HepG2 (cell line): ENCODE data around the gene MCFD2. TPM values are rescaled to one million over a fixed set of nuclear protein-coding genes. Genes with fewer than 3 reads are reported as not detected.

Source experiments
- ATAC-seq: fragments of 200-7000 bp; cut with Tn5 transposase; 3 replicates; pipeline ENCODE4 v1.9.1; 2020; ENCODE audit warnings: mild to moderate bottlenecking, moderate library complexity
- BruUV-seq: library from RNA; stranded (reverse); fragments of 400-500 nt; replicated peaks from 2 replicates; lab custom pipeline; 2021; lab: Mats Ljungman, UMichigan
- CTCF ChIA-PET: fragments of 300-600 bp; formaldehyde crosslinking; extraction: SDS; loops from one replicate; lab custom pipeline; 2021; ENCODE audit warnings: low total read pairs, inconsistent platforms, low intra/inter-chr PET ratio; lab: Yijun Ruan, JAX
- POLR2A ChIA-PET: fragments of 350-600 bp; sonication (Branson Sonifier 250); formaldehyde crosslinking; loops from one replicate; lab custom pipeline; 2020; ENCODE audit warnings: antibody characterized with exemption, inconsistent platforms; lab: Yijun Ruan, JAX
- DNase-seq: peaks from one replicate; pipeline ENCODE4 v3.0.0-alpha.2; 2015; ENCODE audit warnings: low spot score
- FAIRE-seq: peaks from 3 replicates; lab custom pipeline; 2011; peaks lifted over from hg19 to GRCh38; lab: Jason Lieb, UNC
- H2AFZ ChIP-seq: one replicate; pipeline ENCODE4 v1.6.1; 2011; ENCODE audit warnings: low read length, inconsistent platforms
- H3K27ac ChIP-seq: fragments of 300-600 bp; 3 replicates; pipeline ENCODE4 v1.8.0; 2011; ENCODE audit warnings: mixed run types, mild to moderate bottlenecking, mixed read lengths, low read length, inconsistent platforms; ENCODE audit not compliant: insufficient read depth; ENCODE audit errors: extremely low read length
- H3K27me3 ChIP-seq, 2 experiments: fragments of 200-600 bp in 1 of 2; 2 replicates in 1 of 2; 3 replicates in 1 of 2; pipeline versions ENCODE4 v1.6.0 to v1.8.0; 2011; ENCODE audit warnings: low read length in 2 of 2, mild to moderate bottlenecking in 2 of 2, moderate library complexity in 2 of 2, inconsistent platforms in 1 of 2; ENCODE audit not compliant: insufficient read depth in 2 of 2, control insufficient read depth in 1 of 2
- H3K36me3 ChIP-seq, 2 experiments: fragments of 200-600 bp in 1 of 2; replicated peaks in 1 of 2; 2 replicates in 1 of 2; 3 replicates in 1 of 2; pipeline versions ENCODE4 v1.5.1 to v1.8.0; 2011; ENCODE audit warnings: low read length in 2 of 2, inconsistent platforms in 1 of 2; ENCODE audit not compliant: insufficient read depth in 2 of 2, control insufficient read depth in 1 of 2
- H3K4me1 ChIP-seq: 2 replicates; pipeline ENCODE4 v1.5.1; 2012; ENCODE audit warnings: low read length, inconsistent platforms; ENCODE audit not compliant: insufficient read depth
- H3K4me2 ChIP-seq: 2 replicates; pipeline ENCODE4 v1.6.0; 2011; ENCODE audit warnings: low read depth, low read length, inconsistent platforms
- H3K4me3 ChIP-seq, 3 experiments: fragments of 200-600 bp in 1 of 3; sonication (generic), shearing (Covaris generic) in 1 of 3; replicated peaks in 1 of 3; 2 replicates each; pipeline ENCODE4 v1.5.1; 2011 to 2016; ENCODE audit warnings: low read length in 3 of 3, inconsistent platforms in 2 of 3, low read depth in 2 of 3, mild to moderate bottlenecking in 2 of 3, control low read depth in 1 of 3, mixed read lengths in 1 of 3; ENCODE audit not compliant: insufficient read depth in 1 of 3
- H3K79me2 ChIP-seq: one replicate; pipeline ENCODE4 v1.6.1; 2011; ENCODE audit warnings: low read length, inconsistent platforms; ENCODE audit not compliant: insufficient read depth
- H3K9ac ChIP-seq: 2 replicates; pipeline ENCODE4 v1.6.0; 2011; ENCODE audit warnings: mild to moderate bottlenecking, low read depth, low read length, inconsistent platforms; ENCODE audit not compliant: insufficient read depth
- H3K9me3 ChIP-seq: 2 replicates; pipeline ENCODE4 v1.5.1; 2012; ENCODE audit warnings: mild to moderate bottlenecking, low read length
- H4K20me1 ChIP-seq: 2 replicates; pipeline ENCODE4 v1.6.0; 2011; ENCODE audit warnings: inconsistent platforms, mild to moderate bottlenecking, low read length, moderate library complexity; ENCODE audit not compliant: insufficient read depth
- CREB1 ChIP-seq, 2 experiments: fragments of 450-650 bp in 1 of 2; IDR thresholded peaks; 2 replicates each; pipeline ENCODE4 v1.6.1; 2016 to 2017; ENCODE audit warnings: control low read depth in 1 of 2, mild to moderate bottlenecking in 1 of 2, missing compliant biosample characterization in 1 of 2, missing genetic modification characterization in 1 of 2
- DRAP1 ChIP-seq: IDR thresholded peaks from 2 replicates; pipeline ENCODE4 v1.6.1; 2016; ENCODE audit warnings: missing genetic modification reagents, missing compliant biosample characterization
- ESRRA ChIP-seq: sonication (generic); formaldehyde crosslinking; IDR thresholded peaks from 2 replicates; pipeline ENCODE4 v1.5.1; 2020; ENCODE audit warnings: mild to moderate bottlenecking, low read depth, missing genetic modification reagents
- ETV5 ChIP-seq: IDR thresholded peaks from 2 replicates; pipeline ENCODE4 v1.6.1; 2018; ENCODE audit warnings: missing biosample characterization, missing genetic modification reagents, inconsistent platforms, borderline replicate concordance
- HCFC1 ChIP-seq: fragments of 150-350 bp; IDR thresholded peaks from 2 replicates; pipeline ENCODE4 v1.6.1; 2014; ENCODE audit warnings: low read depth, low read length
- JUND ChIP-seq: sonication (generic); formaldehyde crosslinking; IDR thresholded peaks from 2 replicates; pipeline ENCODE4 v1.8.0; 2022; ENCODE audit warnings: mild to moderate bottlenecking, missing genetic modification reagents
- MNT ChIP-seq: fragments of 450-650 bp; IDR thresholded peaks from 2 replicates; pipeline ENCODE4 v1.6.1; 2016
- NCOA5 ChIP-seq: sonication (generic); formaldehyde crosslinking; IDR thresholded peaks from 2 replicates; pipeline ENCODE4 v1.4.0; 2020; ENCODE audit warnings: missing genetic modification reagents
- RNF219 ChIP-seq: sonication (generic); formaldehyde crosslinking; IDR thresholded peaks from 2 replicates; pipeline ENCODE4 v1.5.0; 2020; ENCODE audit warnings: mild to moderate bottlenecking, missing genetic modification reagents
- TARDBP ChIP-seq: sonication (generic); formaldehyde crosslinking; IDR thresholded peaks from 2 replicates; pipeline ENCODE4 v1.8.0; 2022; ENCODE audit warnings: mild to moderate bottlenecking, missing genetic modification reagents
- TCF7L2 ChIP-seq: IDR thresholded peaks from 2 replicates; pipeline ENCODE4 v1.6.1; 2011; ENCODE audit warnings: mild to moderate bottlenecking, low read depth, low read length, moderate library complexity
- ZFP1 ChIP-seq: IDR thresholded peaks from 2 replicates; pipeline ENCODE4 v1.6.1; 2016
- ZNF224 ChIP-seq: sonication (generic); formaldehyde crosslinking; IDR thresholded peaks from 2 replicates; pipeline ENCODE4 v1.5.0; 2020; ENCODE audit warnings: mild to moderate bottlenecking, missing genetic modification reagents
- ZNF382 ChIP-seq: sonication (generic); formaldehyde crosslinking; IDR thresholded peaks from 2 replicates; pipeline ENCODE4 v1.5.0; 2020; ENCODE audit warnings: missing genetic modification reagents, mild to moderate bottlenecking, borderline replicate concordance
- ZNF704 ChIP-seq: sonication (generic); formaldehyde crosslinking; IDR thresholded peaks from 2 replicates; pipeline ENCODE4 v1.8.1; 2023; ENCODE audit warnings: mild to moderate bottlenecking, inconsistent platforms, moderate library complexity, missing genetic modification reagents, borderline replicate concordance
- WGBS: methylation state at CpG from one replicate; pipeline ENCODE4 v1.1.6; 2017; ENCODE audit warnings: low lambda C conversion rate; 5-methylcytosine and 5-hydroxymethylcytosine counted together
- in situ Hi-C: cut with HindIII; loops from 2 replicates; pipeline ENCODE4 v1.10.0; 2017; ENCODE audit warnings: low pct_unique_long_range_greater_than_20kb; ENCODE audit not compliant: extremely low pct_ligation_motif_present
- intact Hi-C: fragments of 100-400 bp; cut with micrococcal nuclease; formaldehyde crosslinking; loops from one replicate; pipeline ENCODE4 v1.10.0; 2022; ENCODE audit not compliant: unreplicated experiment
- polyA plus RNA-seq, 8 experiments: library from polyadenylated mRNA; depleted of rRNA in 3 of 8; stranded (reverse) in 7 of 8; unstranded in 1 of 8; fragments of >200 nt; fragmentation: Illumina TruSeq in 4 of 8; extraction: Trizol in 4 of 8; gene quantifications; 2 replicates each; pipeline versions ENCODE4 v1.2.1 to v1.2.3, GENCODE V29; 2011 to 2016; ENCODE audit warnings: low read depth in 4 of 8, missing spikeins in 1 of 8, mixed read lengths in 1 of 8; ENCODE audit not compliant: insufficient read depth in 1 of 8
- total RNA-seq, 5 experiments: library from RNA; depleted of rRNA; stranded (reverse); fragments of >200 nt; fragmentation: Illumina TruSeq; extraction: Trizol; gene quantifications; 2 replicates each; pipeline ENCODE4 v1.2.3, GENCODE V29; 2016; ENCODE audit warnings: low read depth in 1 of 5

MCFD2 gene
- total and polyA plus RNA-seq, 2 of the 13 experiments (the other 11 are each of a cell fraction or from before 2014, with no cell fraction given): 183 to 232 TPM

GRCh38 chr2:46873604-46874068 lies 42.0 kb downstream of the MCFD2 start (continued):
- peak; percentile 40; the same call in 1 of the 2 replicates for TF ChIP-seq JUND
- TF ChIP-seq ZNF704: no peak
- TF ChIP-seq HCFC1: no peak
- TF ChIP-seq CREB1 (IDR thresholded peaks at IDR 0.05): peak; percentile 11; the same call in 1 of the 2 replicates
- TF ChIP-seq CREB1 (CRISPR knock-in tag; IDR thresholded peaks at IDR 0.05): no peak
- TF ChIP-seq DRAP1: no peak
- TF ChIP-seq ZNF224 (CRISPR knock-in tag): no peak
- no peak for TF ChIP-seq ZNF382
- TF ChIP-seq MNT: peak; percentile 85
- TF ChIP-seq ETV5: no peak

GRCh38 chr2:46872902-46873603 lies 42.6 kb downstream of the MCFD2 start:
- no TSS peak for BruUV-seq
- Histone ChIP-seq H3K27ac (no peak overlapping the region), H3K79me2 (no peaks in the 10 kb centered on the region), H3K27me3 (peaks cover 5 to 19% of the 10 kb centered on the region in 2 experiments; a peak in 4 of 5 replicates), H4K20me1 (no peaks in the 10 kb centered on the region), H3K4me3 (no peak overlapping the region), H3K9me3 (no peaks in the 10 kb centered on the region), H2AFZ (no peak overlapping the region), H3K9ac (no peak overlapping the region), H3K4me2 (no peak overlapping the region), H3K4me1 (peaks cover 42% of the 10 kb centered on the region), H3K36me3 (no peaks in the 10 kb centered on the region)
- in situ Hi-C loops: no loop called here
- CTCF ChIA-PET: no interaction called here
- 68% methylated on average over 4 of the region's 4 CpGs for WGBS
- no peak for DNase-seq
- POLR2A ChIA-PET: no interaction called here
- ATAC-seq: no peak
- no peak for TF ChIP-seq ZFP1 (CRISPR knock-in tag)
- no peak for TF ChIP-seq ESRRA (CRISPR knock-in tag)
- no peak for TF ChIP-seq TARDBP (CRISPR knock-in tag)
- TF ChIP-seq NCOA5: no peak
- no peak for TF ChIP-seq TCF7L2
- no peak for TF ChIP-seq RNF219 (CRISPR knock-in tag)
- intact Hi-C loops: no loop called here
- no peak for FAIRE-seq
